H1 (cell line): ENCODE measurements around the gene ELOVL1. TPM values are rescaled to one million over a fixed set of nuclear protein-coding genes. Genes with fewer than 3 reads are reported as not detected.
A peak's percentile ranks its signal among the peaks of the same experiment; 100 is the strongest.

Experiments used
- CTCF ChIA-PET: fragments of 300-600 bp; sonication (Branson Sonifier 250); formaldehyde crosslinking; loops from one replicate; lab custom pipeline; 2021; ENCODE audit not compliant: partially characterized antibody; lab: Charles Lee
- POLR2A ChIA-PET: fragments of 300-600 bp; sonication (Branson Sonifier 250); formaldehyde crosslinking; loops from one replicate; lab custom pipeline; 2021; ENCODE audit warnings: inconsistent platforms; ENCODE audit not compliant: partially characterized antibody; lab: Charles Lee
- DNase-seq, 2 experiments: peaks; one replicate each; pipeline versions ENCODE4 v3.0.0 to v3.0.0-alpha.2; 2010 to 2022; ENCODE audit warnings: low spot score in 2 of 2, low read depth in 1 of 2, mixed read lengths in 1 of 2
- FAIRE-seq: peaks from 2 replicates; lab custom pipeline; 2011; peaks lifted over from hg19 to GRCh38; lab: Jason Lieb, UNC
- H2AFZ ChIP-seq: 2 replicates; pipeline ENCODE4 v1.8.1; 2012; ENCODE audit warnings: low read length, inconsistent platforms
- H2AK5ac ChIP-seq: 2 replicates; pipeline ENCODE4 v1.6.1; 2013; ENCODE audit warnings: low read depth, low read length
- H2BK120ac ChIP-seq: replicated peaks from 2 replicates; pipeline ENCODE3; 2013; ENCODE audit warnings: low read depth, low read length, inconsistent platforms
- H2BK12ac ChIP-seq: 2 replicates; pipeline ENCODE4 v1.6.1; 2013; ENCODE audit warnings: low read depth, low read length
- H2BK15ac ChIP-seq: 2 replicates; pipeline ENCODE4 v1.6.1; 2013; ENCODE audit warnings: low read length
- H2BK20ac ChIP-seq: 2 replicates; pipeline ENCODE4 v1.6.1; 2013; ENCODE audit warnings: low read length
- H2BK5ac ChIP-seq: 2 replicates; pipeline ENCODE4 v1.6.1; 2013; ENCODE audit warnings: low read depth, low read length
- H3K14ac ChIP-seq: 2 replicates; pipeline ENCODE4 v1.6.1; 2013; ENCODE audit warnings: inconsistent platforms; ENCODE audit not compliant: insufficient read length
- H3K18ac ChIP-seq: 2 replicates; pipeline ENCODE4 v1.6.1; 2013; ENCODE audit warnings: low read length; ENCODE audit errors: extremely low read depth
- H3K23ac ChIP-seq: 2 replicates; pipeline ENCODE4 v1.6.1; 2013; ENCODE audit warnings: inconsistent platforms; ENCODE audit not compliant: insufficient read length
- H3K23me2 ChIP-seq: 2 replicates; pipeline ENCODE4 v1.6.1; 2013; ENCODE audit warnings: low read depth, low read length
- H3K27ac ChIP-seq: 2 replicates; pipeline ENCODE4 v1.6.1; 2011; ENCODE audit warnings: low read depth, low read length, inconsistent platforms
- H3K27me3 ChIP-seq, 4 experiments: replicated peaks in 1 of 4; 1 replicate in 1 of 4; 2 replicates in 3 of 4; pipeline versions ENCODE4 v1.6.1 to v1.8.1; 2011 to 2013; ENCODE audit warnings: low read length in 3 of 4, mild to moderate bottlenecking in 3 of 4, inconsistent platforms in 2 of 4, mixed read lengths in 2 of 4, moderate library complexity in 1 of 4; ENCODE audit not compliant: control insufficient read depth in 3 of 4, insufficient read depth in 3 of 4; ENCODE audit errors: extremely low read depth in 1 of 4
- H3K36me3 ChIP-seq, 4 experiments: 2 replicates each; pipeline versions ENCODE4 v1.6.1 to v1.8.1; 2011 to 2013; ENCODE audit warnings: mild to moderate bottlenecking in 4 of 4, low read length in 3 of 4, moderate library complexity in 2 of 4, control low read depth in 1 of 4, inconsistent platforms in 1 of 4; ENCODE audit not compliant: insufficient read depth in 4 of 4, control insufficient read depth in 2 of 4
- H3K4ac ChIP-seq: replicated peaks from 2 replicates; pipeline ENCODE3; 2013; ENCODE audit warnings: low read length, low read depth, mixed read lengths, inconsistent platforms; ENCODE audit not compliant: insufficient read length
- H3K4me1 ChIP-seq, 4 experiments: replicated peaks in 1 of 4; 1 replicate in 1 of 4; 2 replicates in 3 of 4; pipeline versions ENCODE4 v1.6.1 to v1.8.1; 2011 to 2013; ENCODE audit warnings: low read length in 3 of 4, inconsistent platforms in 2 of 4, mixed read lengths in 1 of 4; ENCODE audit not compliant: insufficient read depth in 4 of 4, control insufficient read depth in 3 of 4
- H3K4me2 ChIP-seq, 2 experiments: 2 replicates each; pipeline versions ENCODE4 v1.6.1 to v1.8.1; 2011 to 2013; ENCODE audit warnings: low read depth in 2 of 2, low read length in 2 of 2, control low read depth in 1 of 2, inconsistent platforms in 1 of 2, mild to moderate bottlenecking in 1 of 2; ENCODE audit not compliant: insufficient read depth in 1 of 2
- H3K4me3 ChIP-seq, 4 experiments: fragments of 200-600, 300-600 bp in 1 of 4; sonication (generic), shearing (Covaris generic), sonication (Bioruptor Twin) in 1 of 4; 2 replicates each; pipeline versions ENCODE4 v1.5.1 to v1.8.1; 2011 to 2016; ENCODE audit warnings: low read length in 4 of 4, low read depth in 3 of 4, control low read depth in 2 of 4, inconsistent platforms in 2 of 4, mild to moderate bottlenecking in 2 of 4, mixed read lengths in 1 of 4, moderate library complexity in 1 of 4; ENCODE audit not compliant: insufficient read depth in 2 of 4; ENCODE audit errors: extremely low read depth in 1 of 4
- H3K56ac ChIP-seq: replicated peaks from 2 replicates; pipeline ENCODE3; 2013; ENCODE audit warnings: low read depth, mild to moderate bottlenecking, mixed read lengths, low read length, inconsistent platforms; ENCODE audit not compliant: insufficient read length
- H3K79me1 ChIP-seq: 2 replicates; pipeline ENCODE4 v1.6.1; 2013; ENCODE audit warnings: low read depth, low read length, control low read depth
- H3K79me2 ChIP-seq, 2 experiments: 2 replicates each; pipeline versions ENCODE4 v1.6.1 to v1.8.1; 2012 to 2013; ENCODE audit warnings: low read length in 2 of 2, mild to moderate bottlenecking in 2 of 2, inconsistent platforms in 1 of 2; ENCODE audit not compliant: insufficient read depth in 2 of 2, control insufficient read depth in 1 of 2
- H3K9ac ChIP-seq, 4 experiments: replicated peaks in 1 of 4; 1 replicate in 1 of 4; 2 replicates in 3 of 4; pipeline versions ENCODE4 v1.6.1 to v1.8.1; 2011 to 2013; ENCODE audit warnings: low read depth in 3 of 4, low read length in 3 of 4, control low read depth in 2 of 4, mild to moderate bottlenecking in 2 of 4, moderate library complexity in 2 of 4, inconsistent platforms in 1 of 4; ENCODE audit errors: extremely low read depth in 1 of 4
- H3K9me3 ChIP-seq, 2 experiments: 2 replicates each; pipeline versions ENCODE4 v1.6.1 to v1.8.1; 2012 to 2013; ENCODE audit warnings: mild to moderate bottlenecking in 2 of 2, moderate library complexity in 2 of 2, control low read depth in 1 of 2, inconsistent platforms in 1 of 2, low read depth in 1 of 2, low read length in 1 of 2, mixed read lengths in 1 of 2; ENCODE audit not compliant: insufficient read depth in 2 of 2
- H4K20me1 ChIP-seq, 2 experiments: replicated peaks in 1 of 2; 2 replicates each; pipeline versions ENCODE3 to v1.8.1; 2011 to 2013; ENCODE audit warnings: inconsistent platforms in 2 of 2, low read length in 2 of 2, mild to moderate bottlenecking in 1 of 2; ENCODE audit not compliant: insufficient read depth in 2 of 2, control insufficient read depth in 1 of 2
- H4K5ac ChIP-seq: 2 replicates; pipeline ENCODE4 v1.6.1; 2013; ENCODE audit warnings: low read length, low read depth, mixed read lengths, inconsistent platforms; ENCODE audit not compliant: insufficient read length
- H4K8ac ChIP-seq: 2 replicates; pipeline ENCODE4 v1.8.0; 2013; ENCODE audit warnings: mild to moderate bottlenecking, moderate library complexity, low read length, inconsistent platforms; ENCODE audit not compliant: insufficient read depth; ENCODE audit errors: extremely low read depth
- H4K91ac ChIP-seq: replicated peaks from 2 replicates; pipeline ENCODE3; 2013; ENCODE audit warnings: low read length, mixed read lengths, inconsistent platforms; ENCODE audit not compliant: insufficient read length
- ASH2L ChIP-seq: fragments of 200-600, 300-600 bp; sonication (generic); IDR thresholded peaks from one replicate; pipeline ENCODE4 v1.7.1; 2017; ENCODE audit warnings: low read length
- BACH1 ChIP-seq: IDR thresholded peaks from 2 replicates; pipeline ENCODE4 v1.6.1; 2012; ENCODE audit warnings: low read length, improper control_type of control experiment
- BRCA1 ChIP-seq: IDR thresholded peaks from 2 replicates; pipeline ENCODE4 v1.6.1; 2012; ENCODE audit warnings: low read depth, low read length, improper control_type of control experiment
- CHD1 ChIP-seq: IDR thresholded peaks from 2 replicates; pipeline ENCODE4 v1.6.1; 2012; ENCODE audit warnings: low read depth, low read length, improper control_type of control experiment
- SRF ChIP-seq: IDR thresholded peaks from 2 replicates; pipeline ENCODE4 v1.6.1; 2011; ENCODE audit warnings: mild to moderate bottlenecking, low read depth, low read length, moderate library complexity
- TCF12 ChIP-seq: IDR thresholded peaks from 2 replicates; pipeline ENCODE4 v1.6.1; 2011; ENCODE audit warnings: low read depth, mild to moderate bottlenecking, low read length
- WGBS, 2 experiments: shearing (Covaris generic) in 1 of 2; methylation state at CpG; one replicate each; pipeline versions ENCODE4 v1.1.6 to v1.1.7; 2013 to 2015; ENCODE audit warnings: low lambda C conversion rate in 2 of 2, mixed read lengths in 2 of 2, inconsistent platforms in 1 of 2, low coverage in 1 of 2, missing lambda C conversion rate in 1 of 2; ENCODE audit not compliant: insufficient replicate concordance in 2 of 2, insufficient coverage in 1 of 2, insufficient read length in 1 of 2; ENCODE audit errors: extremely low coverage in 1 of 2, missing lambda C conversion rate in 1 of 2; 5-methylcytosine and 5-hydroxymethylcytosine counted together
- polyA plus RNA-seq, 7 experiments: library from polyadenylated mRNA; depleted of rRNA in 3 of 7; stranded (reverse) in 5 of 7; unstranded in 2 of 7; fragments of >200 nt in 5 of 7; fragments of 200-250 nt in 2 of 7; gene quantifications; 1 replicate in 5 of 7; 2 replicates in 1 of 7; 4 replicates in 1 of 7; pipeline versions ENCODE4 v1.2.1 to v1.2.3, GENCODE V29; 2011 to 2013; ENCODE audit warnings: missing spikeins in 2 of 7, mixed read lengths in 2 of 7
- total RNA-seq: library from RNA; stranded (reverse); fragmentation: NEBNext Ultra II Directional; extraction: Animal tissue kit (Norgen Biotek cat#: 25700); gene quantifications from 2 replicates; pipeline ENCODE4 v1.2.1, GENCODE V29; 2021

The ELOVL1 gene
- total and polyA plus RNA-seq, 2 of the 8 experiments (the other 6 are each of a cell fraction or from before 2014, with no cell fraction given): 28.5 to 68.1 TPM

DNA sequence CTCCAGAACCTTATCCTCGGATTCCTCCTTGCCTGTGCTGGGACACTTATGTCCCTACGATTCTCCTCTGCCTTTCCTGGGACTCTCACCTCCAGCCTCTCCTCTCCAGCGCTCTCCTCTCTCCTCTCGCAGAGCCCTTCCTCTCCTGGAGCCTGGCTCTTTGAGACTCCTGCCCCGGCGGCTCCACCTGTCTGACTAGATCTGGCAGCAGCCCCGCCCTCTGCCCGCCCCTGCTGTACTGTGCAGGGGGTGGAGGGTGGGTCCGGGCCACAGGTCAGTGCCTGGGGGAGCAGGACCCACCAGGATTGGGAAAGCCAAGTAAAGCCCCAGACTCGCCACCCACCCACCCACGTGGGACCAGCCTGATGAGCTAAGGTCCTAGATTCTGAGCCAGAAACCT is 1.6 kb downstream of the ELOVL1 start:
- ChIA-PET CTCF (interaction anchor here (1.1 kb wide), 1 partner anchor 16 kb away, joined by 3 read pairs; no protein-coding TSS in a partner anchor), POLR2A (interaction anchor here (0.8 to 1.8 kb wide), 3 partner anchors 8 to 12 kb away, joined by 3 to 5 read pairs (median 3); no protein-coding TSS in a partner anchor)
- H3K4me2 ChIP-seq: peak overlapping the region; percentile 93 to 96
- no peak overlapping the region for H2BK20ac ChIP-seq
- H3K23ac ChIP-seq: no peak overlapping the region
- H3K4me3 ChIP-seq: peak overlapping the region in 2 of 4 experiments; percentile 33 to 68; a peak in 3 of 8 replicates
- H3K9ac ChIP-seq: no peak overlapping the region
- FAIRE-seq: no peak
- no peak overlapping the region for H3K4ac ChIP-seq
- H4K8ac ChIP-seq: no peak overlapping the region
- H4K5ac ChIP-seq: no peak overlapping the region
- no peak overlapping the region for H3K14ac ChIP-seq
- peak in 1 of 2 experiments; percentile 71 for DNase-seq
- no peaks in the 10 kb centered on the region for H3K27me3 ChIP-seq
- H3K18ac ChIP-seq: no peak overlapping the region; the same call in 1 of the 2 replicates
- H4K91ac ChIP-seq: no peak overlapping the region
- 53% methylated on average over 6 of the region's 11 CpGs; no CpG with 5 or more reads in 1 of the 2 experiments for WGBS, 2 experiments
- peaks cover 9% of the 10 kb centered on the region for H3K79me1 ChIP-seq
- peaks cover 14 to 41% (median 23%) of the 10 kb centered on the region in 4 experiments for H3K36me3 ChIP-seq
- H2BK120ac ChIP-seq: no peak overlapping the region
- H3K27ac ChIP-seq: no peak overlapping the region
- H2AK5ac ChIP-seq: no peak overlapping the region
- peaks cover 4 to 21% (median 13%) of the 10 kb centered on the region in 4 experiments for H3K4me1 ChIP-seq
- peaks cover 0 to 5% of the 10 kb centered on the region in 2 experiments; a peak in 1 of 4 replicates for H3K79me2 ChIP-seq
- no peak overlapping the region for H3K56ac ChIP-seq
- H4K20me1 ChIP-seq: peaks cover 5 to 15% of the 10 kb centered on the region in 2 experiments
- no peaks in the 10 kb centered on the region for H3K9me3 ChIP-seq
- peaks cover 13% of the 10 kb centered on the region for H3K23me2 ChIP-seq
- H2AFZ ChIP-seq: no peak overlapping the region
- no peak overlapping the region for H2BK15ac ChIP-seq
- H2BK5ac ChIP-seq: no peak overlapping the region
- H2BK12ac ChIP-seq: no peak overlapping the region
- TF ChIP-seq TCF12 (no peak), CHD1 (no peak), BACH1 (no peak), SRF (no peak), ASH2L (no peak), BRCA1 (no peak)
